Sigmoid colon (tissue), 3 donors: ENCODE measurements around the gene SORBS1.

ENCODE experiments used
- POLR2A ChIP-seq, 2 donors: fragments of 450-650 bp; IDR thresholded peaks; one replicate each; pipeline ENCODE4 v1.6.1; 2016; ENCODE audit warnings: antibody characterized with exemption in 2 of 2, mild to moderate bottlenecking in 2 of 2, moderate library complexity in 2 of 2
- TF ChIP-seq, protein P1 (sequence below), 4 experiments: fragments of 450-650 bp in 3 of 4; fragments of 200-600 bp in 1 of 4; IDR thresholded peaks; one replicate each; pipeline ENCODE4 v1.5.1; 2016 to 2019; ENCODE audit warnings: antibody characterized with exemption in 4 of 4, mild to moderate bottlenecking in 3 of 4, moderate library complexity in 2 of 4

DNA sequence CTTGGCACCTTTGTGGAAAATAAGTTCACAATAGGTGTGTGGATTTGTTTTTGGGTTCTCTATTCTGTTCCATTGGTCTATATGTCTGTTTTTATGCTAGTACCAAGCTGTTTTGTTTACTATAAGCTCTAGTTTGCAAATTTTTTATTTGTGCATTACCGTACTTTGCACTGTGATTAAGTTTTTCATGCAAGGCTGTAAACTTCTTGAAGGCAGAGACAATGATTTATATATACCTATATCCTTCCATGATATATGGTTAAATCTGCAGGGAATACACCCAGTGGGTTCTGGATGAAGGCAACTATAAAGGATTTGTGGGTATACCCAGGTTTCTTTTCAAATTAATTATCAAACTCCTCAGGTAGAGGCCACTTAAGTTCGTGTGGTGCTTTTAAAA is 178.6 kb downstream of the SORBS1 start:
- TF ChIP-seq, protein P1, sequence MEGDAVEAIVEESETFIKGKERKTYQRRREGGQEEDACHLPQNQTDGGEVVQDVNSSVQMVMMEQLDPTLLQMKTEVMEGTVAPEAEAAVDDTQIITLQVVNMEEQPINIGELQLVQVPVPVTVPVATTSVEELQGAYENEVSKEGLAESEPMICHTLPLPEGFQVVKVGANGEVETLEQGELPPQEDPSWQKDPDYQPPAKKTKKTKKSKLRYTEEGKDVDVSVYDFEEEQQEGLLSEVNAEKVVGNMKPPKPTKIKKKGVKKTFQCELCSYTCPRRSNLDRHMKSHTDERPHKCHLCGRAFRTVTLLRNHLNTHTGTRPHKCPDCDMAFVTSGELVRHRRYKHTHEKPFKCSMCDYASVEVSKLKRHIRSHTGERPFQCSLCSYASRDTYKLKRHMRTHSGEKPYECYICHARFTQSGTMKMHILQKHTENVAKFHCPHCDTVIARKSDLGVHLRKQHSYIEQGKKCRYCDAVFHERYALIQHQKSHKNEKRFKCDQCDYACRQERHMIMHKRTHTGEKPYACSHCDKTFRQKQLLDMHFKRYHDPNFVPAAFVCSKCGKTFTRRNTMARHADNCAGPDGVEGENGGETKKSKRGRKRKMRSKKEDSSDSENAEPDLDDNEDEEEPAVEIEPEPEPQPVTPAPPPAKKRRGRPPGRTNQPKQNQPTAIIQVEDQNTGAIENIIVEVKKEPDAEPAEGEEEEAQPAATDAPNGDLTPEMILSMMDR (IDR thresholded peaks at IDR 0.05) = no peak
- no peak for TF ChIP-seq POLR2A (IDR thresholded peaks at IDR 0.05)
